Measurements from ENCODE around the gene HOXA1.

Gene HOXA1

GRCh38 chr7:27105301-27106031 lies 9.7 kb upstream of the HOXA1 start:
- DNase-seq (ENCODE audit: low read depth, low spot score) = no peak

DNA sequence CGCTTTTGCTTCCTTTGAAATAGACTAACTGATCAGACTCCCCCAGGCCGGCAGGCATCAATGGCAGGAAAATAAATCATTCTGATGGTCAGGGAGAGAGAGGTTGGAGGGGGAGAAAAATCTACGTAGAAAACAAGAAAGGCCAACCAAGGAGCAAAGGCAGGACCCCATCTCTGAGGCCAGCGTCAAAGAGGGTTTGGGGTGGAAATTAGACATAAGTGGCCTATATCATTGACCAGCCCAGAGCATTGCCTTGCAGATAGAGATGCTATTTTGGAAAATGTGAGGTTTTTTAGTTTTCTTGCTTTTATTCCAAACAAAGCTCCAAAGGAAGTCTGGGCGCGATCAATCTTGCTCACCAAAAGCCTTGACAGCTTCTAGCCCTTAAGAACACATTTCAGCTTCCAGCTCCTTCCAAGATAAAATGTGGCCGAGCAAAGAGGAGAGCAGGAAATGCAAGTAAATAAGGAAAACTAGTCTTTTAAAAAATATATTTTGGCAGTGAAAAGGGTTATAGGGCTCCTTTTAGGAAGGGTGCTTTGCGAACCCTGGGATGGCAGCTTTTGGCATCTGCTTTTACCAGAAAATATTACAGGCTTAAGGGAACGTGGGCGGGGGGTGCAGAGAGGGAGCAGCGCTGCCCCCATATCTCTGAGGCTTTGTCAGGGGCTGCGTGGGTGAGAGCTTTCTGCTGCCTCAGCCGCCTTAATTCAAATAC lies 8.7 kb upstream of the HOXA1 start:
- no peak for DNase-seq (ENCODE audit: low read depth, low spot score)

DNA sequence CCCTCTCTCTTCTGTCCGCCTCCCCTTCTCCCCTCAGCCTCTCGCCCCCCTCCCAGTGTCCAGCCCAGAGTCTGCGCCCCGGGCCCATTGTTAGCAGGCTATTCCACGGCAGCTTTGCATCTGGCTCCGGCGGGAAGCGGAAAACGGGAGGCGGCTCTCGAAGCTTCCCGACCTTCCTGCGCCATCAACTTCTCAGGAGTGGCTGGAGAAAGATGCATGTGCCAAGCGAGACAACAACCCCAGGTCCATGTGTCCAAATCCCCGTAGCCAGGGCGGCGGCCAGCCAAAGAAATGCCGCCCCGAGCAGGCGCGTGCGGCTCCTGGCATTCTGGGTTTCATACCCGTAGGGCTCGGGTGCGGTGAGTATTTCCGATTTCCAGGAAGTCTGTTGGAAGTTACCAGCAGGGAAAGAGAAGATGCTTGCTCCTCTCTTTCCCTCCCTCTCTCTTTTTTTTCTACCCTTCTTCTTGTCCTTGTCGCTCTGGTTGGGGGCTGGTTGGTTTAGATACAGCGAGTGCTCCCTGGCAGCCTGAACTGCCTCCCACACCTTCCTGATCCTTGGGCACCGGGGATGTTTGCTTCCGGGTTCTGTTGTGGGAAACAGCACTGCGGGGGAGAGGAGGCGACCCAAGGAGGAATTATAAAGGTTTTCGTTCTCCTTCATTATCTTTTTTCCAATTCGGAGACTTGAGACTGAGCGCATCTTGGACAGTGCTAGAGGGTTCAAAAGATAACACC lies 7.9 kb upstream of the HOXA1 start:
- DNase-seq (ENCODE audit: low read depth, low spot score) = no peak

DNA sequence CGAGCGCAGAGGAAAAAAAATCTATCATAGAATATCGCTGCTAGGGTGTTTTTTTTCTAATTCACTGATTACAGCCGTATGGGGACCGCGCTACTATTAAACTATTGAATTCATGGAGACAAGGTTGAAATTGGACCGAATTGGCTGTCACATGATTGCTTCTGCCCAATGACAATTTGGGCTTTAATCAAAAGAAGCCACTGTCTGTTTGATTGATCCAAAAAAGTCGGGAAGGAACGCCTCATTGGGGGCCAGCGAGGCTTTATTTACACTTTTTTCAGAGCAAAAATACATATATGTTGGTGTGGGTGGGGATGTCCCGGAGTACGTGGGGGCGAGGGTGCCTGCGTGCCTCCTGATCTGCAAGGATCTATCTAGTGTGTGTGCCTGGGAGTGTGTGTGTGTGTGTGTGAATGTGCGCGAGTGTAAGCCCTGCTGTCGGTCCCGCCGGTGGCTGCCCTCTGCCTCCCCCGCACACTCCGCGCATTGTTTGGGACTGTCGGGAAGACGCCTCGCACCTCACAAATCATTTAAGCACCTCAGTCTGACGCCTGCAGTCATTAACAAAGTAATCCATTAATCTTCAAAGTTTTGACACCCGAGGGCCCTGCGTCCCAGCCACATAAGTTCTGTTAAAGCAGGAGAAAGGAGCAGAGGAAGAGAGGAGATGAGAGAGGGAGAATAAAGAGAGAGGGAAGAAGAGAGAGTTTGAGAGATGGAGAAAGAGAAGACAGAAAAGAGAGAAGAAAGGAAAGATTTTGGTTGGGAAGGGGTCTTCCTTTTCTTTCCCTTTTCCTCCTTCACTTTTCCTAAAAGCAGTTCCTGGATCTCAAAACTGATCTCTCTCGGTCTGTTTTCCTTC lies 7.0 kb upstream of the HOXA1 start, which contains the start of gene HOXA2:
TSS of gene HOXA2 (minus strand) at position 103 of the 862 bp plus-strand sequence. CDS start 183 bp downstream, outside the sequence.
- DNase-seq (ENCODE audit: low read depth, low spot score) = no peak

DNA sequence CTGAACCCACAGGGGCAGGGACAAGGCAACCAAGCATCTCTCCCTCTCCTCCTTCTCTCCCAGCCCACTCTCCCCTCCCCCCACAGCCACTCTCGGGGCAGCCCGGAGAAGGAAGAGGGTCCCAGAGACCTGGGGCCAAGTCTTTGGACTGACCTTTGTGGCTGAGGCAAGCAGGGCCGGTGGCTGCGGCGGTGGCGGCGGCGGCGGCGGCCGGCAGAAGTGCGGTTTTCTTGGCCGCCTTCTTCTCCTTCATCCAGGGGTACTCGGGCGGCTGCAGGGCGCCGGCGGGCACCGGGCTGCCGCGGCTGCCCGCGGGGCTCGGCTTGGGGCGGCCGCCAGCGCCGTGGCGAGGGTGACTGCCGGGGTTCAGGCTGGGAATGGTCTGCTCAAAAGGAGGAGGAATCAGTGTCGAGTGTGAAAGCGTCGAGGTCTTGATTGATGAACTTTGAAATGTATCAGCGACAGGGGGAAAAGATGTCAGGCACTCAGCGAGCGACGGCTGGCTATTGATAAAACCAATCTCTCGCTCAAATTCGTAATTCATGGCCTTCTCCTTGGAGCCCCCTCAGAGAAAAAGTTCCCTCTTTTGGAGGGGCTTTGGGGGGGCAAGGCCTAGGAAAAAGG lies 6.3 kb upstream of the HOXA1 start:
- no peak for DNase-seq (ENCODE audit: low read depth, low spot score)

- no peak for DNase-seq (ENCODE audit: low read depth, low spot score)
Observed at GRCh38 chr7:27101171-27101956, 5.6 kb upstream of the HOXA1 start.

- DNase-seq (ENCODE audit: low read depth, low spot score) = no peak
Observed at GRCh38 chr7:27100694-27101170, 4.9 kb upstream of the HOXA1 start.

GRCh38 chr7:27099453-27100370 lies 3.9 kb upstream of the HOXA1 start:
- DNase-seq (ENCODE audit: low read depth, low spot score) = no peak

DNA sequence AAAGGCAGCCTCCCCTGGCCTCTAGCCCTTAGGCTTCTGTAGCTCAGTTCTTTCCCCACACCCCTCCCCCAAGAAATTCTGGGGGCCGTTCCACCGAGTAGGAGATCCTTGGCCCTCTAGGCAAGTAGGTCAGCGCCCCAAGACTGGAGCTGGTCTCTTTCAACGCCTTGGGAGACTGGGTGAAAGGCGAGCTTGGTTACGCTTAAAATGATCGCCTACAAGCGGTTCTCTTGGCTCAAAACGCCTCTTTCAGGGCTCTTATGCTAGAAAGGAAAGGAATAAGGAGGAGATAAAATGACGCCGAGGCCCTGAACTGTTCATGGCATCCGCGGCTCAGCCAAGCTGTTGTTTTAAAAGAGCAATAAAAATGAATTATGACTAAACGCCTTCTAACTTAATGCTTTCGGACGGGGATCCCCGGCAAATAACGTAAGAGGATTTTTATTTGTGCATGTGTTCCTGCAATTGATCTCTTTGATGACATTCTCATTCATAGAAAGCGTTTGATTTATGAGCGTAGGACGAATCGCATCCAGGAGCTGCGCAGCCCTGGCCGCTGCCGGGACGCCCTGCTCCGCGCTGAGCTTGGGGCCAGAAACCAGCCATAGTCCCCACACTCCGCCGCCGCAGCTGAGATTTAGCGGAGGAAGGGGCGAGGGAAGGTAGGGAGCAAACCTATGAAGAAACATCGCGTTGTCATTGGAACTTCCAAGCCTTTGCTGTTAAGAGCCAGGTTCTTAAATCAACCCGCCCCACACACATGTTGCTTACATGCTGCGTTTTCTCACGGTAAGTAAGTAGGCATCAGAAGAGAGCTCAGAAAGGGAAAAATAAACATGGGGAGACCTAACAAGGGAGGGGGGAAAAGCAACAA lies 3.0 kb upstream of the HOXA1 start:
- DNase-seq (ENCODE audit: low read depth, low spot score) = no peak

DNA sequence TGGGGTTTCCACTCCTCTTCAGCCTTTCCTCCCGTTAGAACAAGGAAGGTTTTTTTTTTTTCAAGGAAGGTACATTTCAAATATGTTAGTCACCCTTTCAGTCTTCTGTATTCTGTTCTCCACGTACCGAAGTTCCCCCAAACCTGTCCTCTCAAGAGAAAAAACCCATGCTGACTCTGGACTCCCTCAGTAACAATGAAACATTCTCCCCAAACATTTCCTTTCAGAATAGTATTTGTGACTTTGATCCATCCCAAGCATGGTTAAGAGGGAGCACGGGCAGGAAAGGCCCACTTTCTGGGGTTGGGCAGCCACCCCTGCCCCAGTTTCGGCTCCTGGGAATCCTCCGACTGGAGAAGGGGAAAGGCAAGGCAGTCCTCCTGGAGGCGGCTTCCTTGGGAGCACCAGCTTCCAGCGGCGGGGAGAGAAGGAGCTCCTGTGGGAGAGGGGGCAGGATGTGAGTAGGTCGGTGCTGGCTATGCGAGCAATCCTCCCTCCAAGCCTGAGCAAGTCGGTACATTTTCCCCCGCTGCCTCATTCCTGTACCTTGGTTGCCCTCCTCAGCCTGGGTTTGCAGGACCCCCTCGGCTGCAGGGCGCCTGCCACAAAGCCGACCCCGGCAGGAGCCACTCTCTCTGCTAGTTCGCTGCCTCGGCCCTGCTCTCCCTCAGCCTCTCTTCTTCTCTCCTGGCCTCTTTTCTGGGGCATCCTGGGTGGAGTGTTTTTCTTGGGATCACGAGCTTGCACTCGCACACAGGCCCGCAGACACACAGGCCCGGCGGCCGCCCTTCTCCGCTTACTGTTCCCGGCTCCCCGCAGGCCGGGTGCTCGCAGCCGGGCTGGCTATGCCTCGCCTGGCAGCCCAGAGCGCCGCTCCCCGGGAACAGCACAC lies 2.1 kb upstream of the HOXA1 start:
- DNase-seq (ENCODE audit: low read depth, low spot score) = no peak

GRCh38 chr7:27096768-27097514 lies 1.1 kb upstream of the HOXA1 start:
- no peak for DNase-seq (ENCODE audit: low read depth, low spot score)

- no peak for DNase-seq (ENCODE audit: low read depth, low spot score)
Observed at GRCh38 chr7:27095050-27095896, 527 bp downstream of the HOXA1 start.

- no peak for DNase-seq (ENCODE audit: low read depth, low spot score)
Observed at GRCh38 chr7:27094304-27095049, 1.3 kb downstream of the HOXA1 start.

DNA sequence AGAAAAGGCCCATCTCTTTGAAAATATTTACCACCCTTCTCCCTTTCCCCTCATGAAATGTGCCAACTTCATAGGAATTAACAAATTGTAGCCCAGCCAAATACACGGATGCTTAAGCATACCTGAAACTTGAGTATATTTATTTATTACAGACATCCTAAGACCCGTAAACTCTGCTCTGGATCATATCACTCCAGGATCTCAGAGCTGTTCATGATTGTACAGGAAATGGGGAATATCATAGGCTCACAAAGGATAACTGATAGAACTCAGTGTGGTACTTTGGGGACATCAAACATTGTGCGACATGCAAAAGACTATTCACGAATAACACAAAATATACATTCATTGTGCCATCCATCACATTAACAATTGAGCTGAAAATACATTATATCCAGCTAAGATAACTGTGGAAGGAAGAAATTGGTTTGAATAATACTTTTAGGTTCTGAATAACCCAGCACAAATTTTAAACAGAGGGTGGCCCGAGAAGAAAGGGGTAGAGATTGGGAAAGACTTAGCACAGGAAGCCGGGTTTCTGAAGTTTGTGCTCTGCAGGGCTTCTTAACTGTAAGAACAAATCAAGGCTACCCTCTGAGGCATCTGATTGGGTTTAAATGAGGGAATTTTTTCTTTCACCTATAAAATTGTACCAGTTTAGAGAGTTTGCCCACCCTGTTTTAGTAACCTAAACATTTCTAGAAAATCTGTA lies 2.5 kb downstream of the HOXA1 start:
- DNase-seq (ENCODE audit: low read depth, low spot score) = no peak

Data from activated CD4-positive, CD25-positive, alpha-beta regulatory T cell treated with anti-CD3 and anti-CD28 coated beads, Interleukin-2, amount 50 U/mL, for 16 hours (primary cell).